ENCODE measurements around the gene RAVER1. TPM values are rescaled to one million over a fixed set of nuclear protein-coding genes. Genes with fewer than 3 reads are reported as not detected.

RAVER1 gene
- total and polyA plus RNA-seq, 2 of the 13 experiments (the other 11 are each of a cell fraction or from before 2014, with no cell fraction given): 3.6 to 7.9 TPM

DNA sequence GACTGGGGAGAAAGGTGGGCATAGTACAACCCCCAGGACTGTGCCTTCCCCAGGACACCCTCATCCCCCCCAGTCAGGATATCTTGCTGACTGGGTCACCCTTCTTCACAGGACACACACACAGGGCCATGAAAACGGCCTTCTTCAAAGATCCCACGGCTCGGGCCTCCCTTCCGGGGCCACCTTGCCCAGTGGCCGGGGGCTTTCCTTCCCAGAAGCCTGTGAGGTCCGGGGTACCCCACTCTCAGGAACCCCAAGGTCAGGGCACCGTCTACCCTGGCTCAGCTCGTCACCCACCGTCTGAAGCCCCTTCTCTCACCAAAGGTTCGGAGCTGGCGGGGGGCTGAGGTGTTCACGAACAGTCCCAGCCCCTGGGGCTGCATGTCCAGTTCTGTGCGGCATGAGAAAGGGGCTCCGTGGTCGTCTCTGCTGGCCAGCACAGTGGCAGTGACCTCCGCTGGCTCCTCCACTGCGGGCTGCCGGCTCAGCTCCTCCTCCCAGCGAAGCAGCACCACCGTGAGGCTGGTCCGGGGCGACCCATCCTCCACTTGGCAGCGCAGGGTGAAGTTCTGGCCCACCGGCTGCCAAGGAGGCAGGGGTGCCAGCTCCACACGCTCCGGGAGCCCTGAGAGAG lies 2.1 kb upstream of the RAVER1 start (continued):
- TF ChIP-seq TRIM24 (CRISPR knock-in tag; IDR thresholded peaks at IDR 0.05) (no peak), HOXA9 (CRISPR knock-in tag; IDR thresholded peaks at IDR 0.05; ENCODE audit: borderline replicate concordance) (no peak), ZNF83 (CRISPR knock-in tag; IDR thresholded peaks at IDR 0.05; ENCODE audit: borderline replicate concordance) (no peak; the same call in 1 of the 2 replicates), SMARCE1 (IDR thresholded peaks at IDR 0.05; ENCODE audit: borderline replicate concordance) (no peak), ZSCAN31 (CRISPR knock-in tag; IDR thresholded peaks at IDR 0.05; ENCODE audit: low read depth) (no peak), CHD4 (IDR thresholded peaks at IDR 0.05; ENCODE audit: borderline replicate concordance, low read length) (no peak), CBFB (CRISPR knock-in tag; IDR thresholded peaks at IDR 0.05) (no peak), NBN (conservative IDR thresholded peaks at IDR 0.05) (no peak), ZSCAN20 (CRISPR knock-in tag; IDR thresholded peaks at IDR 0.05; ENCODE audit: borderline replicate concordance) (no peak), ZNF138 (CRISPR knock-in tag; IDR thresholded peaks at IDR 0.05; ENCODE audit: low read depth) (no peak), GATAD1 (CRISPR knock-in tag; IDR thresholded peaks at IDR 0.05) (0 out of 2 replicates have a peak, but pooled peaks have one; percentile 18), NFE2L2 (IDR thresholded peaks at IDR 0.05; ENCODE audit: low read length) (no peak), POLR2AphosphoS5 (IDR thresholded peaks at IDR 0.05; ENCODE audit: low read depth, low read length) (no peak), ZEB1 (IDR thresholded peaks at IDR 0.05; ENCODE audit: insufficient replicate concordance, low read depth) (no peak), HNF4G (IDR thresholded peaks at IDR 0.05; ENCODE audit: borderline replicate concordance, low read depth, low read length) (no peak), HNF4G (CRISPR knock-in tag; IDR thresholded peaks at IDR 0.05; ENCODE audit: borderline replicate concordance, low read depth) (no peak), ZNF501 (CRISPR knock-in tag; IDR thresholded peaks at IDR 0.05) (no peak), ZSCAN12 (CRISPR knock-in tag; IDR thresholded peaks at IDR 0.05) (no peak), HINFP (CRISPR knock-in tag; IDR thresholded peaks at IDR 0.05; ENCODE audit: low read depth) (no peak)
- TF ChIP-seq, protein P1, sequence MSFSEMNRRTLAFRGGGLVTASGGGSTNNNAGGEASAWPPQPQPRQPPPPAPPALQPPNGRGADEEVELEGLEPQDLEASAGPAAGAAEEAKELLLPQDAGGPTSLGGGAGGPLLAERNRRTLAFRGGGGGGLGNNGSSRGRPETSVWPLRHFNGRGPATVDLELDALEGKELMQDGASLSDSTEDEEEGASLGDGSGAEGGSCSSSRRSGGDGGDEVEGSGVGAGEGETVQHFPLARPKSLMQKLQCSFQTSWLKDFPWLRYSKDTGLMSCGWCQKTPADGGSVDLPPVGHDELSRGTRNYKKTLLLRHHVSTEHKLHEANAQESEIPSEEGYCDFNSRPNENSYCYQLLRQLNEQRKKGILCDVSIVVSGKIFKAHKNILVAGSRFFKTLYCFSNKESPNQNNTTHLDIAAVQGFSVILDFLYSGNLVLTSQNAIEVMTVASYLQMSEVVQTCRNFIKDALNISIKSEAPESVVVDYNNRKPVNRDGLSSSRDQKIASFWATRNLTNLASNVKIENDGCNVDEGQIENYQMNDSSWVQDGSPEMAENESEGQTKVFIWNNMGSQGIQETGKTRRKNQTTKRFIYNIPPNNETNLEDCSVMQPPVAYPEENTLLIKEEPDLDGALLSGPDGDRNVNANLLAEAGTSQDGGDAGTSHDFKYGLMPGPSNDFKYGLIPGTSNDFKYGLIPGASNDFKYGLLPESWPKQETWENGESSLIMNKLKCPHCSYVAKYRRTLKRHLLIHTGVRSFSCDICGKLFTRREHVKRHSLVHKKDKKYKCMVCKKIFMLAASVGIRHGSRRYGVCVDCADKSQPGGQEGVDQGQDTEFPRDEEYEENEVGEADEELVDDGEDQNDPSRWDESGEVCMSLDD (CRISPR knock-in tag; IDR thresholded peaks at IDR 0.05; ENCODE audit: borderline replicate concordance): no peak
- TF ChIP-seq, protein P2, sequence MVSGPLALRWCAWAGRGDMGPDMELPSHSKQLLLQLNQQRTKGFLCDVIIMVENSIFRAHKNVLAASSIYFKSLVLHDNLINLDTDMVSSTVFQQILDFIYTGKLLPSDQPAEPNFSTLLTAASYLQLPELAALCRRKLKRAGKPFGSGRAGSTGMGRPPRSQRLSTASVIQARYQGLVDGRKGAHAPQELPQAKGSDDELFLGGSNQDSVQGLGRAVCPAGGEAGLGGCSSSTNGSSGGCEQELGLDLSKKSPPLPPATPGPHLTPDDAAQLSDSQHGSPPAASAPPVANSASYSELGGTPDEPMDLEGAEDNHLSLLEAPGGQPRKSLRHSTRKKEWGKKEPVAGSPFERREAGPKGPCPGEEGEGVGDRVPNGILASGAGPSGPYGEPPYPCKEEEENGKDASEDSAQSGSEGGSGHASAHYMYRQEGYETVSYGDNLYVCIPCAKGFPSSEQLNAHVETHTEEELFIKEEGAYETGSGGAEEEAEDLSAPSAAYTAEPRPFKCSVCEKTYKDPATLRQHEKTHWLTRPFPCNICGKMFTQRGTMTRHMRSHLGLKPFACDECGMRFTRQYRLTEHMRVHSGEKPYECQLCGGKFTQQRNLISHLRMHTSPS (CRISPR knock-in tag; IDR thresholded peaks at IDR 0.05; ENCODE audit: low read depth): peak; percentile 82
- TF ChIP-seq, protein P3, sequence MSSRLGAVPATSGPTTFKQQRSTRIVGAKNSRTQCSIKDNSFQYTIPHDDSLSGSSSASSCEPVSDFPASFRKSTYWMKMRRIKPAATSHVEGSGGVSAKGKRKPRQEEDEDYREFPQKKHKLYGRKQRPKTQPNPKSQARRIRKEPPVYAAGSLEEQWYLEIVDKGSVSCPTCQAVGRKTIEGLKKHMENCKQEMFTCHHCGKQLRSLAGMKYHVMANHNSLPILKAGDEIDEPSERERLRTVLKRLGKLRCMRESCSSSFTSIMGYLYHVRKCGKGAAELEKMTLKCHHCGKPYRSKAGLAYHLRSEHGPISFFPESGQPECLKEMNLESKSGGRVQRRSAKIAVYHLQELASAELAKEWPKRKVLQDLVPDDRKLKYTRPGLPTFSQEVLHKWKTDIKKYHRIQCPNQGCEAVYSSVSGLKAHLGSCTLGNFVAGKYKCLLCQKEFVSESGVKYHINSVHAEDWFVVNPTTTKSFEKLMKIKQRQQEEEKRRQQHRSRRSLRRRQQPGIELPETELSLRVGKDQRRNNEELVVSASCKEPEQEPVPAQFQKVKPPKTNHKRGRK (CRISPR knock-in tag; IDR thresholded peaks at IDR 0.05): no peak
- TF ChIP-seq, protein P4, sequence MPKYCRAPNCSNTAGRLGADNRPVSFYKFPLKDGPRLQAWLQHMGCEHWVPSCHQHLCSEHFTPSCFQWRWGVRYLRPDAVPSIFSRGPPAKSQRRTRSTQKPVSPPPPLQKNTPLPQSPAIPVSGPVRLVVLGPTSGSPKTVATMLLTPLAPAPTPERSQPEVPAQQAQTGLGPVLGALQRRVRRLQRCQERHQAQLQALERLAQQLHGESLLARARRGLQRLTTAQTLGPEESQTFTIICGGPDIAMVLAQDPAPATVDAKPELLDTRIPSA (CRISPR knock-in tag; IDR thresholded peaks at IDR 0.05; ENCODE audit: borderline replicate concordance): no peak

Data from HepG2 (cell line).